ENCODE results near the gene CRKL.

DNA sequence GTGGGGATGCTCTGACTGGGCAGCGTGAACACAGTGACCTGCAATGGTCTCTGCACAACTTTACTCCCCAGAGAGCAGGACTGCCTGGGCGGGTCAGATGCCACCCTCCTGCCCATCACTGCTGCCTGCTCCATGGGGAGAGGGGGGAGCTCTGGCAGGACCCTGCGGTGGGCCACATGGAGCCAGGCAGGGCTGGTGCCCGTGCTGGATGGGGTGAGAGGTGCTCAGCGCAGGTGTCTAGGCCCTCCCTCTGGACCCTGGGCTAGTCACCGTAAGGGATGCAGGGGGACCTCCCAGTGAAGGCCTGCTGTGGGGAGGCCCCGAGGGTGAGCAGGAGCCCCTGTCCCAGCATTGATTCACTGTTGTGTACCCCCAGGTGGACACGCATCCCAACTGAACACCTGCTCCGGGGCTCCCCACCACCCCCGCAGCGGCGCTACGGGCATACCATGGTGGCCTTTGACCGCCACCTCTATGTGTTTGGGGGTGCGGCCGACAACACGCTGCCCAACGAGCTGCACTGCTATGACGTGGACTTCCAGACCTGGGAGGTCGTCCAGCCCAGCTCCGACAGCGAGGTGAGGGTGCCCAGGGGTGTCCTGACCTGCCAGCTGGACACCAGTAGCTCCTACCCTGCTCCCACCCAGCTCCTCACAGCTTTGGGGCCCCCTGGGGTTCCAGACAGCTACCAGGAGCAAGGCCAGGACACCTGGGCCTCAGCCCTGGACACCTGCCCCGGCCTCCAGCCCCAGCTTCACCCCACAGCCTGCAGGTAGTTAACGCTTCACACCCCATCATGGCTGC is 74.2 kb downstream of the CRKL start:
- TF ChIP-seq, protein P1, sequence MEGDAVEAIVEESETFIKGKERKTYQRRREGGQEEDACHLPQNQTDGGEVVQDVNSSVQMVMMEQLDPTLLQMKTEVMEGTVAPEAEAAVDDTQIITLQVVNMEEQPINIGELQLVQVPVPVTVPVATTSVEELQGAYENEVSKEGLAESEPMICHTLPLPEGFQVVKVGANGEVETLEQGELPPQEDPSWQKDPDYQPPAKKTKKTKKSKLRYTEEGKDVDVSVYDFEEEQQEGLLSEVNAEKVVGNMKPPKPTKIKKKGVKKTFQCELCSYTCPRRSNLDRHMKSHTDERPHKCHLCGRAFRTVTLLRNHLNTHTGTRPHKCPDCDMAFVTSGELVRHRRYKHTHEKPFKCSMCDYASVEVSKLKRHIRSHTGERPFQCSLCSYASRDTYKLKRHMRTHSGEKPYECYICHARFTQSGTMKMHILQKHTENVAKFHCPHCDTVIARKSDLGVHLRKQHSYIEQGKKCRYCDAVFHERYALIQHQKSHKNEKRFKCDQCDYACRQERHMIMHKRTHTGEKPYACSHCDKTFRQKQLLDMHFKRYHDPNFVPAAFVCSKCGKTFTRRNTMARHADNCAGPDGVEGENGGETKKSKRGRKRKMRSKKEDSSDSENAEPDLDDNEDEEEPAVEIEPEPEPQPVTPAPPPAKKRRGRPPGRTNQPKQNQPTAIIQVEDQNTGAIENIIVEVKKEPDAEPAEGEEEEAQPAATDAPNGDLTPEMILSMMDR (IDR thresholded peaks at IDR 0.05; ENCODE audit: low read depth, low read length, poor library complexity, severe bottlenecking) = no peak
- no peak for TF ChIP-seq EZH2phosphoT487 (IDR thresholded peaks at IDR 0.05; ENCODE audit: borderline replicate concordance, low read length)
